Hematopoietic multipotent progenitor cell treated with erythropoietin and hydrocortisone succinate and interleukin-3 and kit ligand, for 15 days (in vitro differentiated cells): Measurements from ENCODE around the gene B3GALT4.
"Not testable (repeated sequence)": the region's sequence is repeated elsewhere in the genome, so short reads cannot be mapped to it uniquely, and the experiment has no call there.

Experiments used
- DNase-seq: peaks from one replicate; pipeline ENCODE4 v3.0.0-alpha.2; 2015; ENCODE audit warnings: low spot score

The B3GALT4 gene

DNA sequence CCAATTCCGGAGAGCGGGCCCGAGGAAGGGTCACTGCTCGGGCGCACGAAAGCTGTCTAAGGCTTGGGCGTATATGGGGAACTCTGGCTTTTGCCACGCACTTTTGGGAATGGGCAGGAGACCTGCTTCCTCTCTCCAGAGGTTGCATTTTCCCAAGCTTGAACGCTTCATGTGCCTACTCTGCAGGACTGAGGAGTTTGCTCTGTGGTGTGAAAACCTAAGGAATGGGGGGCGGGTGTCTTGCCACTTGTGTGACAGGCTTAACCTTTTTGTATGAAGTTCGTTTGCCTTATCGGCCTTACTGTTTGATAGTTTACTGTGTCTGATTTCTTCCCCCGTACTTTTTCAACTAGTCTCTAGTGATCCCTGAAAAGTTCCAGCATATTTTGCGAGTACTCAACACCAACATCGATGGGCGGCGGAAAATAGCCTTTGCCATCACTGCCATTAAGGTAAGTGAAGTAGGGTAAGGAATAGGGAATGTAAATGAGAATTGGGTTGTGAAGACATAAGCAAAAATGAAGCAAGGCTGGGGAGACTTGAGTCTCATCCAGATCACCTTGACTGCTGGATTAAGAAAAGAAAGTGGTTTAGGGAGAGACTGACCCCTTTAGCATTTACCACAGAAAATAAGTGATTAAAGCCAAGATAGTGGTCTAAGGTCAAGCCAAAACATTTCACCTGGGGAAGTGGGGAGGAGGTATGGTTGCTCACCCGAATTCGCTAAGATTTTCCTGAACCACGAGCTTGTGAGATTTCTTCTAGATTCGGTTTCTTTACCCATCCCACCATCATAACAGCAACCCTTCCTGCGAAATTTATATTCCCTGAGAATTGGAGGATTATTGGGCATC lies 4.4 kb upstream of the B3GALT4 start:
- DNase-seq, result no peak

DNA sequence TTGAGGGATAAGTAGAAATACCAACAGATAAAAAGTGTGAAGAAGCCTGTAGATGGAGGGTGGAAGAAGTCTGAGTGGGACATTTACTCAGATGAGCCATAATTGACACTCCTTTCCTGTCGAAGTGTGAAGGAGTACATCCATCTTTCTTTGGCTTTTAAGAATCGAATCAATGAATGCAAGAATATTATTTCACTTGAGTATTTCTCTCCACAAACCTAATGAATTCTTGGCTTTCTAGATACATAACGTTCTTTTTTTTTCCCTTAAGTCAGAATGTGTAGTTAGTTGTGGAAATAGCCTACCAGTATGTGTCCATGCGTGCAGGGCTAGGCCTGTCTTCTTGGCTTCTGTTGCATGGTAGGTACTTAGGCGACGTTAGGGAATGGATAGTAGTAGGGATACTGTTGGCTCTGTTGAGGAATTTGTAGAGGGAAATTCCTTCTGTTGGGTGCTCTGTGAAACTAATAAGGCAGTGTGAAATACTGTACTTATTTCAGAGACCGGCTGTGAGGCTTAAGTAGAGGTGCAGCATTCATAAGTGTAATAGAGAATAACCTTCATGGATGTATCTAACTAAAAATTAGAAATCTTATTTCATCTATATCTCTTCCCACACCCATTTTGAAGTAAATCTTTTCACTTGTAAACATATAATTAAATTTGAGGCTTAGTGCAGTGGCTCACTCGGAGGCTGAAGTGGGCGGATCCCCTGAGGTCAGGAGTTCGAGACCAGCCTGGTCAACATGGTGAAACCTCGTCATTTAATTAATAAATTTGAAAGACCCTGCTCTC lies 3.6 kb upstream of the B3GALT4 start:
- DNase-seq, result no peak

DNA sequence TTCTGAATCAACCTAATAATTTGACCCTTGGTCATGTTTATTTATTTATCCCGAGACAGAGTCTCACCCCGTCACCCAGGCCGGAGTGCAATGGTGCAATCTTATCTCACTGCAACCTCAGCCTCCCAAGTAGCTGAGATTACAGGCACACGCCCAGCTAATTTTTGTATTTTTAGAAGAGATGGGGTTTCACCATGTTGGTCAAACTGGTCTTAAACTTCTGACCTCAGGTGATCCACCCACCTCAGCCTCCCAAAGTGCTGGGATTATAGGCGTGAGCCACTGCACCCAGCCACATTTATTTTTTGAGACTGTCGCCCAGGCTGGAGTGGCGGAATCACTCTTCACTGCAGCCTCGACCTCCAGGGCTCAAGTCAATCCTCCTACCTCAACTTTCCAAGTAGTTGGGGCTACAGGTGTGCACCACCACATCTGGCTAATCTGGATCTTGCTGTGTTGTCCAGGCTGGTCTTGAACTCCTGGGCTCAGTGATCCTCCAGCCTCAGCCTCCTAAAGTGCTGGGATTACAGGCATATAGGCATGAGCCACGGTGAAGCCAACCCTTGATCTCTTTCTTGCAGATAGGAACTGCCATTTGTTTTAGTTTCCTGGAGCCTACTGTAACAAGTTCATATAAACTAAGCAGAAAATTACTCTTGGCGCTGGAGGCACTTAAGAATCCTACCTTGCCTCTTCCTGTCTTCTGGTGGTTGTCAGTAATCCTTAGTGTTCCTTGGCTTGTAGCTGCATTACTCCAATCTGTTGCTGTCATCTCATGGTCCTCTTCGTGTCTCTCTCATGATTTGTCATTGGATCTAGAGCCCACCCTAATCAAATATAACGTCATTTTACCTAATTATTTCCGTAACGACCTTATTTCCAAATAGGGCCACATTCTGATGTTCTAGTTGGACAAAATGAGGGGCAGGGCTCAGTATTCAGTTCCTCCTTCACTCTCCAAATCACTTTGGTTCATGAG lies 2.7 kb upstream of the B3GALT4 start:
- no peak for DNase-seq

DNA sequence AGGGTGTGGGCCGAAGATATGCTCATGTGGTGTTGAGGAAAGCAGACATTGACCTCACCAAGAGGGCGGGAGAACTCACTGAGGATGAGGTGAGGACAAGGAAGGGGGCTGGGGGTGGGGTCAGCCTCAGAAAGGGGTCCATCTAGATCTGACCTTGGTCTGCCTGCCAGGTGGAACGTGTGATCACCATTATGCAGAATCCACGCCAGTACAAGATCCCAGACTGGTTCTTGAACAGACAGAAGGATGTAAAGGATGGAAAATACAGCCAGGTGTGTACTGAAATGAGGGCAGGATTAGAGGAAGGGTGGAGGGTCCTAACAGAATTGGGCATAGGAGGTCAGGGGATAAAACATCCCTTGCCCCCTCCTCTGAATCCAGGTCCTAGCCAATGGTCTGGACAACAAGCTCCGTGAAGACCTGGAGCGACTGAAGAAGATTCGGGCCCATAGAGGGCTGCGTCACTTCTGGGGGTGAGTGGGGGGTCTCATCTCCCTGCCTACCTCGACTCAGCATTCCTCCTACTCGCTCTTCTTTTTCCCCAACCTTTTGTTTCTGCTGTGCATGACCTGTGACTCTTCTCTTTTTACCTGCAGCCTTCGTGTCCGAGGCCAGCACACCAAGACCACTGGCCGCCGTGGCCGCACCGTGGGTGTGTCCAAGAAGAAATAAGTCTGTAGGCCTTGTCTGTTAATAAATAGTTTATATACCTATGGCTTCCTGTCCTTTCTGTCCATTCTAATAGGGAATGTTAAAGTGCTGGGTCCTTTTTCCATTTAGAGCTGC lies 935 bp upstream of the B3GALT4 start:
- not testable (repeated sequence) for DNase-seq

DNA sequence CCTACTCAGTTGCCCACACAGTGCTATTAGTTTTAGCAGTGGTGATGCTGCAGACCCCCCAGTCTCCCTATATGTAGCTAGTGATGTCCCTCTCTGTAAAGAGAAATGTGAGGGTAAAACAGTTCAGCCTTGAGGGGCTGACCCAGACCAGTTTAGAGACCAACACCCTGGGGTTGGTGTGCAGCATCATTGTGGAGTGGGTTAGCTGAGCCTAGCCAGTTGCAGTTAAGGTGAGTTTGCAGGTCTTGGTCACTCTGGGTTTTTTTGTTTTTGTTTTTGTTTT lies 401 bp upstream of the B3GALT4 start:
- no peak for DNase-seq

DNA sequence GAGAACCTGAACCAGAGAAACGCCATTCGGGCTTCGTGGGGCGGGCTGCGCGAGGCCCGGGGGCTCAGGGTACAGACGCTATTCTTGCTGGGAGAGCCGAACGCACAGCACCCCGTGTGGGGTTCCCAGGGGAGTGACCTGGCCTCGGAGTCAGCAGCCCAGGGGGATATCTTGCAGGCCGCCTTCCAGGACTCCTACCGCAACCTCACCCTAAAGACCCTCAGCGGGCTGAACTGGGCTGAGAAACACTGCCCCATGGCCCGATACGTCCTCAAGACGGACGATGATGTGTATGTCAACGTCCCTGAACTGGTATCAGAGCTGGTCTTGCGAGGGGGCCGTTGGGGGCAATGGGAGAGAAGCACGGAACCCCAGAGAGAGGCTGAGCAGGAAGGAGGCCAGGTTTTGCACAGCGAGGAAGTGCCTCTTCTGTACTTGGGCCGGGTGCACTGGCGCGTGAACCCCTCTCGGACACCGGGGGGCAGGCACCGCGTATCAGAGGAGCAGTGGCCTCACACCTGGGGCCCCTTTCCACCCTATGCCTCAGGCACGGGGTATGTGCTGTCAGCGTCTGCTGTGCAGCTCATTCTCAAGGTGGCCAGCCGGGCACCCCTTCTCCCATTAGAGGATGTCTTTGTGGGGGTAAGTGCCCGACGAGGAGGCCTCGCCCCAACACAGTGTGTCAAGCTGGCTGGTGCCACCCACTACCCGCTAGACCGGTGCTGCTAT lies 904 bp downstream of the B3GALT4 start:
- DNase-seq, result no peak

DNA sequence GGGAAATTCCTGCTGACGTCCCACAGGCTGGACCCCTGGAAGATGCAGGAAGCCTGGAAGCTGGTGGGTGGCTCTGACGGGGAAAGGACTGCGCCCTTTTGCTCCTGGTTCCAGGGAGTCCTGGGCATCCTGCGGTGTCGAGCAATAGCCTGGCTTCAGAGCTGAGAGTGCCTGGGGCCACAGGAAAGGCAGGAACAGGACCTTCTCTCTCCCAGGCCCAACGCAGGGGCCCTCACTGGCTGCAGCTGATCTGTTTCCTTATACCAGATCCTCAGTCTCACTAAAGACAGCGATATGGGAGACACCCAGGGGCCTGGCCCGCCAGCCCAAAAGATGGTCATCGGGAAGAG lies 1.4 kb downstream of the B3GALT4 start:
- DNase-seq, result no peak

DNA sequence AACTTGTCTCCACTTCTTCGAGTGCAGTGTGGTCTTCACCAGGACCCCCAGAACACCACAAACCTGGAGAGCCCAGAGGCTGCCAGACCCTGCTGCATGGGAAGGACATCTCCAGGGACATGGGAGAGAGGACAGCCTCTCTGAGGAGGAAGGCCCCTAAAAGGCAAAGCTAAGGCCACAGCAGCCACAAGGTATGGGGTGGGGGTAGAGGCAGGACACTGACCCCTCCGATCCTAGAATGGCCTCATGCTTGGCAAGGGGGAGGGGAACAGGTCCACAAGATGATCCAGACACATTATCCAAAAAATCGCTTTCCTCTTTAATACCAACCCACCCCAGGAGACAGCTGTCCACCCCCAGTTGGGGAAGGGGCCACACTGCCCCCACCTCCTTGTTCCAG lies 1.9 kb downstream of the B3GALT4 start:
- DNase-seq, result no peak

DNA sequence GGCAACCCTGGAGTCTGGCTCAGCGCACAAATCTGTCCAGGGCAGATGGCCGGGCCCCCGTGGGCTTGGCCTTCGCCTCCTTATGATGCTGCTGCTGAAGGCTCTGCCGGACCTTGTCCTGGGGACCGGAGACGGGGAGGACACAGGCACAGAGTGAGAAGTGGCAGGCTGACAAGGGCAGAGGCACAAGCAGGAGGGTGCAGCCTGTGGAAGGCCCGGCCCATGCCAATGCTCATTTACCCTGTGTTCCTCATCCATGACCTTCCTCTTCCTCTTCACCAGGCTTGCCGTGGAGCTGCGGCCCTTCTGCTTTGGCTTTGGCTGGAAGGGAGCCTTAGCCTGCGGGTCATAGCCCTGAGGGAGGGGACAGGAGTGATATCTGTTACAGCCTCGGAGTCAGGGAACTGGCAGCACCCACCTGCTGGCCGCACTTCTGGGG lies 2.4 kb downstream of the B3GALT4 start:
- DNase-seq, result no peak

DNA sequence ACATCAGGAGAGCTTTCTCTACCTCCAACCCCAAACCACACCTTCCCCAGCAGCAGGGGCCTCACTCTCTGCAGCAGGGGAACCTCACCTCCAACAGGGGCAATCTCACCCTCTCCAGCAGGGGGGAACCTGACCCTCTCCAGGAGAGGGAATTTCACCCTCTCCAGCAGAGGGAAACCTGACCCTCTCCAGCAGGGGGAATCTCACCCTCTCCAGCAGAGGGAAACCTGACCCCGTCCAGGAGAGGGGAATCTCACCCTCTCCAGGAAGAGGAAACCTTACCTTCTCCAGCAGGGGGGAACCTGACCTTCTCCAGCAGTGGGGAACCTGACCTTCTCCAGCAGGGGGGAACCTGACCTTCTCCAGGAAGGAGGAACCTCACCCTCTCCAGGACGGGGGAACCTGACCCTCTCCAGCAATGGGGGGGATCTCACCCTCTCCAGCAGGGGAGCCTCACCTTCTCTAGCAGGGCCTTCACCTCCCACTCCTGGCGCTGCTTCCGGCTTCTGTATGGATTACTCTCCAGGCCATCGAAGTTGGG lies 3.1 kb downstream of the B3GALT4 start:
- DNase-seq, result peak; percentile 39

DNA sequence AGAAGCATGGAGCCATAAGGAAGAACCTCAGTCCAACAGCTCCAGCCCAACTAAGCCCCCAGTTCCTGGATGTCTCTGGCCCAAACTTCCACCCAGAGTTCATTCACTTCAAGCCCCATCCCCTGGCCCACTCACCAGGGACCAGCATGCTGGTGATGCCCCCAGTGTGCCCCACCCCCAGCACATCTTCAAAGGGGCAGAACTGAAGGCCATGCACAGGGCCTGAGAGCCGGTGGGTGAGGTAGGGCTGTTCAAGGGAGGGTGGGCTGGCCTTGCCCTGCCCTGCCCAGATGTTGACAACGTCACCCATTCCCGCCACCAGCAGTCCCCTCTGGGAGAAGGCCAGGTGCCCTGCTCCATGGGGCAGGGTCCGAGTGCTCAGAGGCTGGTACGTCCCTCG lies 3.6 kb downstream of the B3GALT4 start:
- DNase-seq, result no peak

DNA sequence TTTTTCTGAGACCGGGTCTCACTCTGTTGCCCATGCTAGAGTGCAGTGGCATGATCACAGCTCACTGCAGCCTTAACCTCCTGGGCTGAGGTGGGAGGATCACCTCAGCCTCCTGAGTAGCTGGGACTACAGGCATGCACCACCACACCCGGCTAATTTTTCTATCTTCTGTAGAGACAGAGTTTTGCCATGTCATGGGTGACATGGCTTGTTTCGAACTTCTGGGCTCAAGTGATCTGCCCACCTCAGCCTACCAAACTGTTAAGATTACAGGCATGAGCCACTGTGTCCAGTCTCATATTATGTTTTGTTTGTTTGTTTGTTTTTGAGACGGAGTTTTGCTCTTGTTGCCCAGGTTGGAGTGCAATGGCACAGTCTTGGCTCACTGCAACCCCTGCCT lies 8.3 kb downstream of the B3GALT4 start:
- DNase-seq, result peak; percentile 70

DNA sequence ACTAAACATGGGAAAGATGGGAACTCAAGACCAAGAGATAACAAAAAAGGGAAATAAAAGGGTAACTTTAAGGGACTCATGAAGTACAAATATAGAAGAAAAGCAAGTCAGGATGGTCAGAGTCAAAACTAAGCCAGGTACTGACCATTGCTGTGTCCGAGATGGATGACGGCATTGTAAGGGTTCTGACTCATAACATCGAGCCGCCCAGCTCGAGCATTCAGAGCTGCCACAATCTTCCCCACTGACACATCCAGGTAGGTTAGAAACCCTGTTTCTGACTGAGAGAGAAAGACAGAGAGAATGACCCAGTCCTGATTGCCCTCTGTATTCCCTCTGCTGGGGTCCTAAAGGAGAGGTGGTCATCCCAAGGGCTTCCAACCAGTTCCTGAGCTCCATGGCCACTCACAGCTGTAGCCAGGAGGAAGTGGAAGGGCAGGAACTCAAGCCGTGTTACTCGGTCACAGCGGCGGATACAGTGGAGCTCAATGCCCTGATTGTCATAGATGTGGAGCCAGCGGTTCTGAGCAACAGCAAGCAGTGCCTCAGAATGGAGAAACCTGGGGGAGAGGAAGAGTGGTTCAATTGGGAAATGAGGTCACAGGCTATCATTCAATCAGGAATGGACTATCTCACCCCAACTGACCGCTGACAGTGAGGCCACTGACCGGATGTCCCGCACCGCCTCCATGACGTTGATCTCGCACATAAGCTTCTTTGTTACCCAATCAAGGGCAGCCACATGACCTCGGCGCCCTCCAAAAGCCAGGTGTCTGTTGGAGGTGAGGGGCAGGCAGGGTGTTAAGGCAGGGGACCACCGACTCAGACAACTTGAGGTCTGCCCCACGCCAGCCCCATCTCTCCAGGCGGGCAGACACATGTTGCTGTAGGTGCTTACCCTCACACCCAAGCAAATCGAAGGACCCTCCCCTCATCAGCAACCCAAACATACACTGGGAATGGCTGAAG lies 10.3 kb downstream of the B3GALT4 start:
- DNase-seq, result no peak

DNA sequence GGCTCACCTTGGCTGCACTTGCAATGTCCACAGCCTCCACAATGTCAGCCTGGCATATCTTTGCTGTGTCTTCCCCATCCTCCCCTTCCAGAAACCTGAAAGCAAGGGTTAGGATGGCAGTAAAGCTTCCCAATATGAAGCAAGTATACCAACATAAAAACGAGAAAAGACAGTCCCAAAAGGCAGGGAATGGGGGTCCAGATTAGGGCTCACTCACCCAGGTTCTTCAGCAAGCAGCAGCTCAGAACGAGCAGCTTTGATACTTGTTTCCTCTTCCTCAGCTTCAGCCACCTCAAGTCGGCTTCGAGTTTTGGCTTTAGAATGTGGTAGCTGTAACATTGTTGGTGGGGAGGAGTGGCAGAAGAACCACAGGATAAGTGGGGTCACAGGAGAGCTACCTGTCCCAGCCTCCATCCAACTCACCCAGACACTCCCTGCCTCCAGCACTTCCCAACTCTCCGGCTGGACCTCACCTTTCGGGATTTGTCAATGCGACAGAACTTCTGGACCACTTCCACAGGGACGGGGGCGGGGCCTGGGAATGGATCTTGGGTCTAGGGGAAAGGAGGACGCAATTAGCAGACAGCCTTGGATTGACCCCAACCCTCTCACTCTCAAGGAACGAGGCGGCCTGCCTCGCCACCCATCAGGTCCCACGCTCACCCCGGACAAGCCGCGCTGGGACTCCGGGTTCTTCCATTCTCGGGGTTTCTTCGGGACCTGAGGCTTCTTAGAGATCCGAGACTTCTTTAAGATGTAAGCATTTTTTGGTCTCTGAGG lies 11.4 kb downstream of the B3GALT4 start:
- no peak for DNase-seq

DNA sequence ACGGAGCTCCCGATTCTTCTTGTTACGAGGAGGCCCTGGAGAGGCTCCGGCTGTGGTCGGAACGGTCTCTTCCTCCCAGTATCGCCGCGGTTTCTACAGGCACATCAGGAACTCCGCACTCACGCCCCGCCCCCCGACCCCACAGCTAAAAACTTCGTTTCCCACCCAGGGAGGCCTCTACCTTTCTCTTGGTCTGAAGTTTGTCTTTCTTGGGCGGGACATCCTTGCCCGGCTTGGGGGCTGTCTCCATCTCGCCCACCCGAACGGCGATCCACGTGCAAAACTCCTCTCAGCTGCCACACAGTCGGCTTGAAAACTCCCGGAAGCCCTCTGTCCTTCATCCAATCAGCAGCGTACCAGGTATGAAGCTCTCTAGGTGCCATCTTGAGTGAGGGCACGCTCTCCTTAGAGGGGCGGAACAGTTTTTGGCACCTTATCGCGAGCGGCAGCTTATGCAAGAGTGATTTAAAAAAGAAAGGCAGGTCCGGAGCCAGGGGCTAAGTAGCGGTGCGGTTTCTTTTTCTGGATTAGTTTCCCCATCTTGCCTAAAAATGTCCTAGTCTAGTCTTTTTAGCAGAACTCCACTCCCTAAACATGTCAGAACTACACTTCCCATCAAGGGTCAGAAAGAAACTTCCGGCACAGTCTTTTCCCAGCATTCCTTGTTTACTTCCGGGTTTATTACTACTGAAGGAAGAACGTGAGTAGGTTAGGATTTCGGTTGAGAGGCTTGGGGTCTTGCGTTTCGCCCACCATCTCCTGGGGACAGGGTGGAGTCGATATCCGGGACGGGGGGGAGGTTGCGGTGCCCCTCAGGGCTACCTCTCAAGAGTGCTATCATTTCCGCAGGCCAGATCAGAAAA lies 12.2 kb downstream of the B3GALT4 start, which contains the start of the genes PFDN6 and WDR46:
Gene PFDN6 (plus strand): TSS at position 681 of the 863 bp plus-strand sequence. CDS start 256 bp downstream, outside the sequence.
Gene WDR46 (minus strand): TSS at position 319 of the 863 bp plus-strand sequence. CDS start 69 bp downstream, at position 250.
- DNase-seq, result peak; percentile 93

DNA sequence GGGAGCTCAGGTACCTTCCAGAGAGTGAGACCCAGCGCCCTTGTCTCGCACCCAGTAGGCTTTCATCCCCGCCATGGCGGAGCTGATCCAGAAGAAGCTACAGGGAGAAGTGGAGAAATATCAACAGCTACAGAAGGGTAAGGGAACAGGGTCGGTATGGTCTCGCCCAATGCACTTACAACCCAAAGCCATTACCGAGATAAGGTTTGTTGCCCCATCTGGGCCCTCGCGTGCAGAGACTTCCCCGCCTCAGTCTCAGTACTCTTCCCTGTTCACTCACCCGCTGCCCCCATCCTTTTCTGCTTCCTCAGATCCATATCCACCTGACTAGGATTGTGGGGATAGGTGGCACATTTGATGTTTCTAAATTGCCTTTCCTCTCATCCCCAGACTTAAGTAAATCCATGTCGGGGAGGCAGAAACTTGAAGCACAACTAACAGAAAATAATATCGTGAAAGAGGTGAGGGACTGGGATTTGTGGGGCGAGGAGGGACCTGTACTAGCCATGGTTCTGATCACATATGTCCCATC lies 12.9 kb downstream of the B3GALT4 start:
- DNase-seq, result no peak

DNA sequence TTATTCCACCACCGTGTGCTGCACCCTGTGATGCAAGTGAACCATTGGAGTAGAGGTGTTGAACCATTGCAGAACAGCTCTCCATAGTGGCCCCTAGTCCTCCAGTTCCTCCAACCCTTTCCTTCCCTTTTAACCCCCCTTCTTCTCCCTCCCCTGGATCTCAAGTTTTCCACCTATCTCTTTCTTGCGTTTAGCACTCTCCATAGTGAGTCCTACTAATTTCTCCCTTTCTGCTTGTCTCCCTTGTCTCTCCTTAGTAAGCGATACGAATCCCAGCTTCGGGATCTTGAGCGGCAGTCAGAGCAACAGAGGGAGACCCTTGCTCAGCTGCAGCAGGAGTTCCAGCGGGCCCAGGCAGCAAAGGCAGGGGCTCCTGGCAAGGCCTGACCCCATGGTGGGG lies 13.5 kb downstream of the B3GALT4 start:
- DNase-seq, result no peak
